Kidney (tissue), 14 donors: ENCODE measurements around the gene C17orf58. TPM values are rescaled to one million over a fixed set of nuclear protein-coding genes. Genes with fewer than 3 reads are reported as not detected.
"Not testable (repeated sequence)": the region's sequence is repeated elsewhere in the genome, so short reads cannot be mapped to it uniquely, and the experiment has no call there.

ENCODE experiments used
- DNase-seq, 5 donors: peaks; one replicate each; pipeline ENCODE4 v3.0.0-alpha.2; 2013 to 2020
- FAIRE-seq: peaks from 2 replicates; lab custom pipeline; 2012; peaks lifted over from hg19 to GRCh38; lab: Jason Lieb, UNC
- H3K27ac ChIP-seq, 2 donors: one replicate each; pipeline ENCODE4 v1.7.0; 2013; ENCODE audit warnings: low read depth in 2 of 2, low read length in 2 of 2, inconsistent platforms in 1 of 2
- H3K27me3 ChIP-seq: one replicate; pipeline ENCODE4 v1.7.1; 2013; ENCODE audit warnings: low read length, inconsistent platforms; ENCODE audit not compliant: control insufficient read depth, insufficient read depth
- H3K36me3 ChIP-seq, 3 donors: one replicate each; pipeline versions ENCODE4 v1.7.0 to v1.7.1; 2013; ENCODE audit warnings: low read length in 3 of 3, control low read depth in 1 of 3, inconsistent platforms in 1 of 3; ENCODE audit not compliant: insufficient read depth in 3 of 3, control insufficient read depth in 2 of 3
- H3K4me1 ChIP-seq, 3 donors: one replicate each; pipeline versions ENCODE4 v1.7.0 to v1.7.1; 2013; ENCODE audit warnings: low read length in 3 of 3, inconsistent platforms in 1 of 3, low read depth in 1 of 3; ENCODE audit not compliant: control insufficient read depth in 2 of 3, insufficient read depth in 2 of 3
- H3K4me3 ChIP-seq, 3 donors: one replicate each; pipeline versions ENCODE4 v1.7.0 to v1.8.1; 2013; ENCODE audit warnings: low read length in 3 of 3, control low read depth in 1 of 3, inconsistent platforms in 1 of 3
- H3K9ac ChIP-seq, 3 donors: one replicate each; pipeline versions ENCODE4 v1.7.0 to v1.7.1; 2013; ENCODE audit warnings: low read length in 3 of 3, control low read depth in 1 of 3, inconsistent platforms in 1 of 3
- H3K9me3 ChIP-seq, 3 donors: one replicate each; pipeline versions ENCODE4 v1.7.0 to v1.7.1; 2013; ENCODE audit warnings: low read length in 3 of 3, control low read depth in 1 of 3, inconsistent platforms in 1 of 3; ENCODE audit not compliant: control insufficient read depth in 2 of 3, insufficient read depth in 1 of 3
- intact Hi-C: fragments of 100-400 bp; cut with DNase I; formaldehyde crosslinking; loops from one replicate; pipeline ENCODE4 v1.11.1; 2022
- polyA plus RNA-seq: library from polyadenylated mRNA; stranded (reverse); fragments of 350-450 nt; fragmentation: Illumina TruSeq; extraction: RNeasy Lipid Tissue Mini Kit (QIAGEN cat#74804); gene quantifications from one replicate; pipeline ENCODE4 v1.2.3, GENCODE V29; 2014; ENCODE audit warnings: low read depth, low replicate concordance; ENCODE audit not compliant: insufficient read depth
- total RNA-seq: library from RNA; stranded (reverse); fragmentation: NEBNext Ultra II Directional; extraction: Animal tissue kit (Norgen Biotek cat#: 25700); gene quantifications from one replicate; pipeline ENCODE4 v1.2.1, GENCODE V29; 2021
- TF ChIP-seq, protein P1 (sequence below): IDR thresholded peaks from 3 replicates; pipeline ENCODE4 v1.5.1; 2012; ENCODE audit warnings: mild to moderate bottlenecking, moderate library complexity, borderline replicate concordance; ENCODE audit not compliant: insufficient read depth; ENCODE audit errors: extremely low read depth
- donor health status: control.
- donor health status: control.
- donor health status: control.
- donor health status: control.
- donor health status: control.
- donor health status: DM: yes; HTN: yes; CAD: no.
- donor health status: Normal renal cell carcinoma (clear cell type).

The C17orf58 gene
- total and polyA plus RNA-seq, 2 donors from 2014 or later: 10.0 to 11.1 TPM

DNA sequence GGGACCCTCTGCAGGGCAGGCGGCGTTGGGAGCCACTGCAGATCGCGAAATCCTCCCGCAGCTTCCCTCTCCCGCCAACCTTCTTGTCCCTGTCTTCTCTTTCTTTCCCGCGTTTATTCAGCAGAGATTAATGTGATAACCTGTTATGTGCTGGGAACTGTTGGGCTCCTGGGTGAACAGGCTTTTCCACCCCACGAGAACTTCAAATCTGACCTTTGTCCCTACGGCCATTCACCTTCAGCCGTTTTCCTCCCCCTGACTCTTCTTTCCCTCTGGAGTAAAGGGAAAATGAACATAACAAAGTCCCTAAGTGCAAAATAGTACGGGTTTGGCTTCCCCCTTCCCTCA lies 24.1 kb upstream of the C17orf58 start:
- intact Hi-C loops: no loop called here
- peak overlapping the region; percentile 67 to 84 (median 67) for H3K9ac ChIP-seq
- H3K27me3 ChIP-seq: no peaks in the 10 kb centered on the region
- FAIRE-seq: no peak
- TF ChIP-seq, protein P1, sequence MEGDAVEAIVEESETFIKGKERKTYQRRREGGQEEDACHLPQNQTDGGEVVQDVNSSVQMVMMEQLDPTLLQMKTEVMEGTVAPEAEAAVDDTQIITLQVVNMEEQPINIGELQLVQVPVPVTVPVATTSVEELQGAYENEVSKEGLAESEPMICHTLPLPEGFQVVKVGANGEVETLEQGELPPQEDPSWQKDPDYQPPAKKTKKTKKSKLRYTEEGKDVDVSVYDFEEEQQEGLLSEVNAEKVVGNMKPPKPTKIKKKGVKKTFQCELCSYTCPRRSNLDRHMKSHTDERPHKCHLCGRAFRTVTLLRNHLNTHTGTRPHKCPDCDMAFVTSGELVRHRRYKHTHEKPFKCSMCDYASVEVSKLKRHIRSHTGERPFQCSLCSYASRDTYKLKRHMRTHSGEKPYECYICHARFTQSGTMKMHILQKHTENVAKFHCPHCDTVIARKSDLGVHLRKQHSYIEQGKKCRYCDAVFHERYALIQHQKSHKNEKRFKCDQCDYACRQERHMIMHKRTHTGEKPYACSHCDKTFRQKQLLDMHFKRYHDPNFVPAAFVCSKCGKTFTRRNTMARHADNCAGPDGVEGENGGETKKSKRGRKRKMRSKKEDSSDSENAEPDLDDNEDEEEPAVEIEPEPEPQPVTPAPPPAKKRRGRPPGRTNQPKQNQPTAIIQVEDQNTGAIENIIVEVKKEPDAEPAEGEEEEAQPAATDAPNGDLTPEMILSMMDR: no peak
- H3K27ac ChIP-seq: peak overlapping the region; percentile 45 to 79
- H3K4me3 ChIP-seq: peak overlapping the region; percentile 58 to 71 (median 66)
- peaks cover 0 to 6% (median 0%) of the 10 kb centered on the region in 3 donors for H3K4me1 ChIP-seq
- no peaks in the 10 kb centered on the region for H3K36me3 ChIP-seq
- H3K9me3 ChIP-seq: no peaks in the 10 kb centered on the region
- DNase-seq: no peak

DNA sequence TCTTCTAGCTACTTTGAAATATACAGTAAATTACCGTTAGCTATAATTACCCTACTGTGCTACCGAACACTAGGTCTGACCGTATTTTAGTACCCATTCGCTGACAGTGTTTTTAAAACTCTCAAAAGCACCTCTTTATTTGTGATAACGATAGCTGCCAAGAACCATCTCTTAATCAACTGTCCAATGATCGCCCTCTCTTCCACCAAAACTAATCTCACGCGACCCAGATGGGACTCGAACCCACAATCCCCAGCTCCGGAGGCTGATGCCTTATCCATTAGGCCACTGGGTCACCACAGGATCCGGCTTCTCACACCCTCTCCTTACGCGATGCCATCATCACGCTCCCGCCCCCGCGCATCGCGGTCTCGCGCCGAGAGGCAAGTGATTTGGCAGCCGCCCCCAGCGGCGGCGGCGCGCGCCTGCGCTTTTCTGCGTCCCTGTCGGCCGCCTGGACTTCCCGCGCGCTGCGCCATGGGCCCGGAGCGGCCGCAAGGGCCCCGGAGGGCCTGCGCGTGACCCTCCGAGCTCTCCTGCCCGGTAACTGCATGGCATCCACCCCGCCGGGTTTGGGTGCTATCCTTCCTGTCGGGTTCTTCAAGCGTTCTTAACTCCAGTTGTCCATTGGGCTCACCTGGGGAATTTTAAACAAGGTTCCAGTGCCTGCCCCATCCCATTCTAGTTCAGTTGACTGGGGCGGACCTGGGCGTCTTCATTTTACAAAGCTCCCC lies 23.6 kb upstream of the C17orf58 start:
- Histone ChIP-seq H3K27me3 (no peaks in the 10 kb centered on the region), H3K9ac (peak overlapping the region; percentile 67 to 84 (median 67)), H3K36me3 (no peaks in the 10 kb centered on the region), H3K4me3 (peak overlapping the region; percentile 58 to 71 (median 66)), H3K4me1 (peaks cover 0 to 6% (median 0%) of the 10 kb centered on the region in 3 donors), H3K27ac (peak overlapping the region; percentile 45 to 79), H3K9me3 (no peaks in the 10 kb centered on the region)
- peak; percentile 97 to 99 (median 98) for DNase-seq
- FAIRE-seq: peak; percentile 68
- TF ChIP-seq, protein P1: peak; percentile 12
- intact Hi-C loops: no loop called here

DNA sequence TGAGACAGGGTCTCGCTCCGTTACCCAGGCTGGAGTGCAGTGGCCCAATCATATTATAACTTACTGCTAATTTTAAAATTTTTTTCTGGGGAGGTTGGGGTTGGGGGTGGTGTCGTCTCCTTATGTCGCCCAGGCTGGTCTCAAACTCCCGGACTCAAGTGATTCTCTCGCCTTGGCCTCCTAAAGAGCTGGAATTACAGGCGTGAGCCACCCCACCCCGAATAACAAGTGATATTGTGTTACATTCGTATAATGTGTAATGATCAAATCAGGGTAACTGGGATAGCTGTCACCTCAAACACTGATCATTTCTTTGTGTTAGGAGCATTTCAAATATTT lies 23.0 kb upstream of the C17orf58 start:
- Histone ChIP-seq H3K9me3 (no peaks in the 10 kb centered on the region), H3K4me1 (peaks cover 0 to 6% (median 0%) of the 10 kb centered on the region in 3 donors), H3K27ac (no peak overlapping the region), H3K36me3 (no peaks in the 10 kb centered on the region), H3K27me3 (no peaks in the 10 kb centered on the region), H3K4me3 (peak overlapping the region; percentile 37 to 71 (median 66)), H3K9ac (no peak overlapping the region)
- intact Hi-C loops: no loop called here
- TF ChIP-seq, protein P1: no peak
- FAIRE-seq: no peak
- peak in 1 of 5 donors; percentile 13 for DNase-seq

DNA sequence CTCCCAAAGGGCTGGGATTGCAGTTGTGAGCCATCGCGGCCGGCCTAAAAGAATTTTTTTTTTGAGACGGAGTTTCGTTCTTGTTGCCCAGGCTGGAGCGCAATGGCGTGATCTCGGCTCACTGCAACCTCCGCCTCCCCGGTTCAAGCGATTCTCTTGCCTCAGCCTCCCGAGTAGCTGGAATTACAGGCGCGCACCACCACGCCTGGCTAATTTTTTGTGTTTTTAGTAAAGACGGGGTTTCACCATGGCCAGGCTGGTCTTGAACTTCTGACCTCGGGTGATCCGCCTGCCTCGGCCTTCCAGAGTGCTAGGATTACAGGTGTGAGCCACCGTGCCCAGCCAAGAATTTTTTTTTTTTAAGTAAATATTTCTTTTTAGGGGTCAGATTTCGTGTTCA lies 22.2 kb upstream of the C17orf58 start:
- intact Hi-C loops, H3K9me3 ChIP-seq, H3K4me3 ChIP-seq, H3K36me3 ChIP-seq, H3K27me3 ChIP-seq, DNase-seq, H3K4me1 ChIP-seq, FAIRE-seq, H3K9ac ChIP-seq, H3K27ac ChIP-seq: not testable (repeated sequence)
